ENCODE measurements around the gene RERE. TPM values are rescaled to one million over a fixed set of nuclear protein-coding genes. Genes with fewer than 3 reads are reported as not detected.

Gene RERE
- total RNA-seq, 2 donors from 2014 or later = 74.5 to 128 TPM

DNA sequence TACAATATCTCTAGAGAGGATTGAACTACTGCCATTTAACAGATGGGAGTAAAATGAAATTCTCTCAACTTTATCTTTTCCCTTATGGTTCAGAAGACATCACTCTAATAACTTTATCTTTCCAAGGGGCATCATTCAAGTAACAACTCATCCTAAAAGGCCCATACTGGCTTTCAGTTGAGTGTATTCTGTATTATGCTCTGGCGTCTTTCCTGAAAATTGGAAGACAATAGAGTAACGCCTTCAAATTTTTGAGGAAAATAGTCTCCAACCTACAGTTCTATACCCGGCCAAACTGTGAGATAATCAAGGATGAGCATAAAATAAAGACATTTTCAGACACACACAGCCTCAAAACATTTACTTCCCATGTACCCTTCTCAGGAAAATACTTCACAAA is 103.3 kb downstream of the RERE start:
- Histone ChIP-seq H3K4me3 (no peak overlapping the region), H3K27ac (no peak overlapping the region), H3K27me3 (no peaks in the 10 kb centered on the region), H3K4me1 (peaks cover 47% of the 10 kb centered on the region), H3K9me3 (no peaks in the 10 kb centered on the region), H3K36me3 (replicated peaks in 1 of 2; ENCODE audit: insufficient read depth in 1 of 2, low read depth in 2 of 2) (no peaks in the 10 kb centered on the region)
- no peak for TF ChIP-seq POLR2A (IDR thresholded peaks at IDR 0.05)
- TF ChIP-seq, protein P1, sequence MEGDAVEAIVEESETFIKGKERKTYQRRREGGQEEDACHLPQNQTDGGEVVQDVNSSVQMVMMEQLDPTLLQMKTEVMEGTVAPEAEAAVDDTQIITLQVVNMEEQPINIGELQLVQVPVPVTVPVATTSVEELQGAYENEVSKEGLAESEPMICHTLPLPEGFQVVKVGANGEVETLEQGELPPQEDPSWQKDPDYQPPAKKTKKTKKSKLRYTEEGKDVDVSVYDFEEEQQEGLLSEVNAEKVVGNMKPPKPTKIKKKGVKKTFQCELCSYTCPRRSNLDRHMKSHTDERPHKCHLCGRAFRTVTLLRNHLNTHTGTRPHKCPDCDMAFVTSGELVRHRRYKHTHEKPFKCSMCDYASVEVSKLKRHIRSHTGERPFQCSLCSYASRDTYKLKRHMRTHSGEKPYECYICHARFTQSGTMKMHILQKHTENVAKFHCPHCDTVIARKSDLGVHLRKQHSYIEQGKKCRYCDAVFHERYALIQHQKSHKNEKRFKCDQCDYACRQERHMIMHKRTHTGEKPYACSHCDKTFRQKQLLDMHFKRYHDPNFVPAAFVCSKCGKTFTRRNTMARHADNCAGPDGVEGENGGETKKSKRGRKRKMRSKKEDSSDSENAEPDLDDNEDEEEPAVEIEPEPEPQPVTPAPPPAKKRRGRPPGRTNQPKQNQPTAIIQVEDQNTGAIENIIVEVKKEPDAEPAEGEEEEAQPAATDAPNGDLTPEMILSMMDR (IDR thresholded peaks at IDR 0.05) = no peak
- ATAC-seq (no peak), DNase-seq (no peak)
- intact Hi-C loops (cut with DNase I) = no loop called here
- WGBS, 2 donors = 93 to 95% methylated on average over 3 of the region's 3 CpGs

DNA sequence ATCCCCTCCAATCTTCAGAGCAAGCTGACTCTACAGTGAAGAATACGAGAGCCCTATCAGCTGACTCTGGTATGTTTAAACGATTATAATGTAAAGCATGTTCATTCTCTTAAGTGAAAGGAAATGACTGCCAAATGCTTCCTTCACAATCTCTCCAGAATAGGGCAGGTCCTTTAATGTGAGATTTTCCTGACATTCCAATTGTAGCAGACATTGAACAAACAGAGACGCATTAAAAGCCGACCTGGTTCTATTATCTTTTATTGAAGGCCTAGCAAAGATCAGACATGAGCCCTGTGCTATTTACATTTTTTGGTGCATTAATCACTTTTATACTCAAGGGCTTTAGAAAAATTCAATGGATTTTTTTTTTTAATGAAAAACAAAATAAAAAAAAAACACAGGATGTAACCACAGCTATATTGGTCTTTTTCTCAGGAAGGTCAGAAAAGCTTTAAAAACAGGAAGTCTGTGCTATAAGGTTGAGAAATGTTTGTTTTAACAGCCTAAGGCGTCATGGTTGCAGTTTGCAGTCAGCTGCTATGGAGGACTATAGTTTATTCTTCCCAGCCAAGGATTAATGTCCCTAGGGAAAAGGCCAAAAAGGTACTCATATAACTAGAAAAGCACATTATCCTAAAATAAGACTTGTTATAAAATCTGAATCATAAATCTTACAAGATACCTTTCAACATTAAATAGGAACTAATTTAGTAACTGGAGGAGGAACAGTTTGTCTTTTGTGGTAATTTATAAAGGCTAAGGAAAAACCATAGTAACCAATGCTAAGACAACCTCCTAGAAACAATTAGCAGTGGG is 104.8 kb downstream of the RERE start:
- H3K27me3 ChIP-seq = no peaks in the 10 kb centered on the region
- no peaks in the 10 kb centered on the region for H3K9me3 ChIP-seq
- 3 to 8% methylated on average over 5 of the region's 5 CpGs for WGBS, 2 donors
- DNase-seq = no peak
- H3K27ac ChIP-seq = peak overlapping the region; percentile 21 to 88 (median 61)
- TF ChIP-seq POLR2A (IDR thresholded peaks at IDR 0.05) = no peak
- TF ChIP-seq, protein P1 (IDR thresholded peaks at IDR 0.05) = no peak
- peak; percentile 66 for ATAC-seq
- peaks cover 40% of the 10 kb centered on the region for H3K4me1 ChIP-seq
- intact Hi-C loops (cut with DNase I) = no loop called here
- no peak overlapping the region for H3K4me3 ChIP-seq
- no peaks in the 10 kb centered on the region for H3K36me3 ChIP-seq (replicated peaks in 1 of 2; ENCODE audit: insufficient read depth in 1 of 2, low read depth in 2 of 2)

GRCh38 chr1:8711873-8712412 is 105.5 kb downstream of the RERE start:
- intact Hi-C loops (cut with DNase I) = no loop called here
- WGBS, 2 donors = 29 to 30% methylated on average over 4 of the region's 4 CpGs
- Histone ChIP-seq H3K4me3 (no peak overlapping the region), H3K27ac (peak overlapping the region; percentile 21 to 88 (median 61)), H3K27me3 (no peaks in the 10 kb centered on the region), H3K4me1 (peaks cover 40% of the 10 kb centered on the region), H3K9me3 (no peaks in the 10 kb centered on the region), H3K36me3 (replicated peaks in 1 of 2; ENCODE audit: insufficient read depth in 1 of 2, low read depth in 2 of 2) (no peaks in the 10 kb centered on the region)
- TF ChIP-seq, protein P1 (IDR thresholded peaks at IDR 0.05) = no peak
- no peak for TF ChIP-seq POLR2A (IDR thresholded peaks at IDR 0.05)
- ATAC-seq (no peak), DNase-seq (no peak)

DNA sequence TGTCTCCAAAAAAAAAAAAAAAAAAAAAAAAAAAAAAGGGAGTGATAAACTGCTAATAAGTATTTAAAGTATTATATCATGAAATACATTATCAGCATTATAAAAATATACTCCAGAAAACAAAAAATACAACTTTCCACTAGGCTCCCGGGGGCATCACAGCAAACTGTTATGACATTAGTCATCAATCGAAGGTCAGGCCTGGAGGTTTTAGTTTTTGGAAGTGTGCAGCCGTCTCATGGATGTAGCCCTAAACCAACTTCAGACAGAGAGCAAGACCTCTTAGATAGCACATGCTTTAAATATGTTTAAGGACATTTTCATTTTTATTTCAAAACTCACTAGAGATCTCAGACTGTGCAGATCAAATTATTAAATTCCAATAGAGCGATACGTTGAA is 106.3 kb downstream of the RERE start:
- Histone ChIP-seq H3K27me3 (no peaks in the 10 kb centered on the region), H3K4me1 (peaks cover 34% of the 10 kb centered on the region), H3K4me3 (no peak overlapping the region), H3K27ac (no peak overlapping the region), H3K36me3 (replicated peaks in 1 of 2; ENCODE audit: insufficient read depth in 1 of 2, low read depth in 2 of 2) (no peaks in the 10 kb centered on the region), H3K9me3 (no peaks in the 10 kb centered on the region)
- ATAC-seq (no peak), DNase-seq (no peak)
- TF ChIP-seq, protein P1 (IDR thresholded peaks at IDR 0.05) = no peak
- no peak for TF ChIP-seq POLR2A (IDR thresholded peaks at IDR 0.05)
- intact Hi-C loops (cut with DNase I) = no loop called here
- 83 to 88% methylated on average over 5 of the region's 5 CpGs for WGBS, 2 donors

Measured in body of pancreas (tissue), 4 donors.